Tibial nerve (tissue), 4 donors: ENCODE measurements around the gene PEMT. TPM values are rescaled to one million over a fixed set of nuclear protein-coding genes. Genes with fewer than 3 reads are reported as not detected.

Experiments used
- DNase-seq, 2 donors: peaks; one replicate each; pipeline ENCODE4 v3.0.0-alpha.2; 2019; ENCODE audit warnings: low spot score in 2 of 2
- H3K27ac ChIP-seq, 4 donors: fragments of 200-600 bp; sonication (generic) in 3 of 4; one replicate each; pipeline ENCODE4 v1.5.1; 2017 to 2019; ENCODE audit warnings: mild to moderate bottlenecking in 1 of 4
- H3K27me3 ChIP-seq, 2 donors: fragments of 200-600 bp; sonication (generic) in 1 of 2; one replicate each; pipeline versions ENCODE4 v1.5.1 to v1.6.0; 2017 to 2019
- H3K36me3 ChIP-seq, 3 donors: fragments of 200-600 bp; sonication (generic); one replicate each; pipeline ENCODE4 v1.5.1; 2018 to 2019
- H3K4me1 ChIP-seq, 4 donors: fragments of 200-600 bp; sonication (generic) in 3 of 4; one replicate each; pipeline ENCODE4 v1.5.1; 2017 to 2019
- H3K4me3 ChIP-seq, 4 donors: fragments of 200-600 bp; sonication (generic) in 3 of 4; one replicate each; pipeline ENCODE4 v1.5.1; 2017 to 2019; ENCODE audit warnings: mild to moderate bottlenecking in 1 of 4, moderate library complexity in 1 of 4
- H3K9me3 ChIP-seq, 4 donors: fragments of 200-600 bp; sonication (generic) in 3 of 4; one replicate each; pipeline ENCODE4 v1.5.1; 2017 to 2019
- EP300 ChIP-seq, 2 donors: sonication (generic); formaldehyde crosslinking; IDR thresholded peaks; one replicate each; pipeline ENCODE4 v1.6.1; 2017; ENCODE audit warnings: antibody characterized with exemption in 2 of 2, mild to moderate bottlenecking in 1 of 2
- POLR2A ChIP-seq, 2 donors: fragments of 450-650 bp; IDR thresholded peaks; one replicate each; pipeline ENCODE4 v1.6.1; 2017; ENCODE audit warnings: antibody characterized with exemption in 2 of 2, mild to moderate bottlenecking in 2 of 2, moderate library complexity in 2 of 2
- WGBS, 2 donors: methylation state at CpG; one replicate each; pipeline ENCODE4 v1.1.5; 2018; 5-methylcytosine and 5-hydroxymethylcytosine counted together
- total RNA-seq, 4 donors: library from RNA; depleted of rRNA; stranded (reverse); fragments of >200 nt; gene quantifications; one replicate each; pipeline ENCODE4 v1.1.0, GENCODE V29; 2016
- TF ChIP-seq, protein P1 (sequence below), 5 experiments: fragments of 200-600 bp in 3 of 5; fragments of 450-650 bp in 2 of 5; sonication (generic) in 3 of 5; IDR thresholded peaks; one replicate each; pipeline ENCODE4 v1.5.1; 2016 to 2019; ENCODE audit warnings: antibody characterized with exemption in 5 of 5, mild to moderate bottlenecking in 3 of 5, moderate library complexity in 2 of 5

PEMT gene
- total RNA-seq, 4 donors from 2014 or later: 29.5 to 80.8 (median 58.8) TPM

DNA sequence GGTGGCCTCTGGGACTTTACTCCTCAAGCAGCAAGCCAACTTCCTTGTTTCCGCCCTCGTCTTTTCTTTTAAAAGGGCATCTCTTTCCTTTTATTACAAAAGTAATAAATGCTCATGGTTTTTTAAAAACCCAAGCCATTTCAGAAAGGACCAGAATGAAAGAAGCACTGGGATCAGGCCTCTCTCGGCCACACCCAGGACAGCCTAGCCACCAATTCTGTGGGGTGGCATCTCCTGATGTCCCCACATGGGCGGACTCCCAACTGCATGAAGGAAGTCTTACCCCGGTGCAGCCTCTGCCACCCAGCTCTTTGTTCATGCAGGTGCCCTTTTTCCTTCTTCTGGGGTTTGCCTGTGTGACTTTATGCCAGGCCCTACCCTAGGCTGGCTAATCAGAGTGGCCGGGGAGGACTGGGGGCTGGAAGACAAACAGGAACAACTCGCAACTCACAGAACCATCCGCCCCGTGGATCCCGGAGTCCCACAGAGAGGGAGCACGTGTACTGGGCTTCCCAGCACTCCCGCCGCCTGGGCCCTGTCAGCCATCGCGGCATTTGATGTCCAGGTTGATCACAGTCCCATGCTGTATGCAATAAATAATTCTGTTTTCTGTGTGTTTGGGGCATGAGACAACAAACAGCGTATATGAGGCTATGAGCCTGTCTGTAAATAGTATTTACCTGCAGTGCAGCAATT, 92.8 kb downstream of the PEMT start:
- DNase-seq: no peak
- no peaks in the 10 kb centered on the region for H3K27me3 ChIP-seq
- no peak overlapping the region for H3K4me3 ChIP-seq
- H3K36me3 ChIP-seq: no peaks in the 10 kb centered on the region
- 87 to 90% methylated on average over 16 of the region's 16 CpGs for WGBS, 2 donors
- no peak for TF ChIP-seq POLR2A (IDR thresholded peaks at IDR 0.05)
- TF ChIP-seq, protein P1, sequence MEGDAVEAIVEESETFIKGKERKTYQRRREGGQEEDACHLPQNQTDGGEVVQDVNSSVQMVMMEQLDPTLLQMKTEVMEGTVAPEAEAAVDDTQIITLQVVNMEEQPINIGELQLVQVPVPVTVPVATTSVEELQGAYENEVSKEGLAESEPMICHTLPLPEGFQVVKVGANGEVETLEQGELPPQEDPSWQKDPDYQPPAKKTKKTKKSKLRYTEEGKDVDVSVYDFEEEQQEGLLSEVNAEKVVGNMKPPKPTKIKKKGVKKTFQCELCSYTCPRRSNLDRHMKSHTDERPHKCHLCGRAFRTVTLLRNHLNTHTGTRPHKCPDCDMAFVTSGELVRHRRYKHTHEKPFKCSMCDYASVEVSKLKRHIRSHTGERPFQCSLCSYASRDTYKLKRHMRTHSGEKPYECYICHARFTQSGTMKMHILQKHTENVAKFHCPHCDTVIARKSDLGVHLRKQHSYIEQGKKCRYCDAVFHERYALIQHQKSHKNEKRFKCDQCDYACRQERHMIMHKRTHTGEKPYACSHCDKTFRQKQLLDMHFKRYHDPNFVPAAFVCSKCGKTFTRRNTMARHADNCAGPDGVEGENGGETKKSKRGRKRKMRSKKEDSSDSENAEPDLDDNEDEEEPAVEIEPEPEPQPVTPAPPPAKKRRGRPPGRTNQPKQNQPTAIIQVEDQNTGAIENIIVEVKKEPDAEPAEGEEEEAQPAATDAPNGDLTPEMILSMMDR (IDR thresholded peaks at IDR 0.05): no peak
- no peak for TF ChIP-seq EP300 (IDR thresholded peaks at IDR 0.05)
- no peaks in the 10 kb centered on the region for H3K9me3 ChIP-seq
- no peak overlapping the region for H3K27ac ChIP-seq
- peaks cover 0 to 30% (median 20%) of the 10 kb centered on the region in 4 donors for H3K4me1 ChIP-seq

DNA sequence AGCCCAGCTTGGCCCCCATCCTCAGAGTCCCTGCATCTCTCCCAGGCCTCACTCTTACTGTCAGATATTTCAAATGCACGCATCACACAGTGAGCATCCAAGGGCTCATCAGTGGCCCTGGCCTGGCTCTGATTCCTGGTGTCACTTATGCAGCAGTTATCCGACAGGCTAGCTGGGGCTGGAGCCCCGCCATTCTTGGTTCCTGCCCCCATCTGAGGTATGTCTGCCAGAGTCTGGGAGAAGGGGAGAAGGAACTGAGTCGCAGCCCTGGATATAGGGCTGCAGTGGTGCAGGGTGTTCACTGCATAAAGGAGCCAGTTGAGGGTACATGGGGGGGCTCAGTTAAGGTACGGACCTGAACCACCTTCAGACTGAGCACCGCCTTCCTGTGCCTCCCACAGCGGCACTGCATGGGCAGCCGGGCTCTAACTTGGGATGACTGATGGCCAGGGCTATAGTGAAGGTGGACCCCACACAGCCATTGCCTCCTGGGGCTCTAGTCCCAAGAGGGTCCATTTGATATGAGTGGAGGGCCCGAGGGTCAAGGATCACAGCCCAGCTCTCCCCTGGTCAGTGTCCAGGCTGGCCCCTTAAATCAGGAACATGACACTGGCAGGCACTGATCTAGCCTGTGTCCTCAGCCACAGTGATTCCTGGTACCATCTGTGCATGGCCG, 93.5 kb downstream of the PEMT start:
- Histone ChIP-seq H3K27ac (no peak overlapping the region), H3K36me3 (peaks cover 0 to 4% (median 0%) of the 10 kb centered on the region in 3 donors), H3K4me3 (no peak overlapping the region), H3K9me3 (no peaks in the 10 kb centered on the region), H3K4me1 (peaks cover 0 to 38% (median 22%) of the 10 kb centered on the region in 4 donors), H3K27me3 (no peaks in the 10 kb centered on the region)
- 93 to 94% methylated on average over 7 to 8 of the region's 10 CpGs for WGBS, 2 donors
- TF ChIP-seq, protein P1 (IDR thresholded peaks at IDR 0.05): no peak
- TF ChIP-seq POLR2A (IDR thresholded peaks at IDR 0.05) (no peak), EP300 (IDR thresholded peaks at IDR 0.05) (no peak)
- no peak for DNase-seq

DNA sequence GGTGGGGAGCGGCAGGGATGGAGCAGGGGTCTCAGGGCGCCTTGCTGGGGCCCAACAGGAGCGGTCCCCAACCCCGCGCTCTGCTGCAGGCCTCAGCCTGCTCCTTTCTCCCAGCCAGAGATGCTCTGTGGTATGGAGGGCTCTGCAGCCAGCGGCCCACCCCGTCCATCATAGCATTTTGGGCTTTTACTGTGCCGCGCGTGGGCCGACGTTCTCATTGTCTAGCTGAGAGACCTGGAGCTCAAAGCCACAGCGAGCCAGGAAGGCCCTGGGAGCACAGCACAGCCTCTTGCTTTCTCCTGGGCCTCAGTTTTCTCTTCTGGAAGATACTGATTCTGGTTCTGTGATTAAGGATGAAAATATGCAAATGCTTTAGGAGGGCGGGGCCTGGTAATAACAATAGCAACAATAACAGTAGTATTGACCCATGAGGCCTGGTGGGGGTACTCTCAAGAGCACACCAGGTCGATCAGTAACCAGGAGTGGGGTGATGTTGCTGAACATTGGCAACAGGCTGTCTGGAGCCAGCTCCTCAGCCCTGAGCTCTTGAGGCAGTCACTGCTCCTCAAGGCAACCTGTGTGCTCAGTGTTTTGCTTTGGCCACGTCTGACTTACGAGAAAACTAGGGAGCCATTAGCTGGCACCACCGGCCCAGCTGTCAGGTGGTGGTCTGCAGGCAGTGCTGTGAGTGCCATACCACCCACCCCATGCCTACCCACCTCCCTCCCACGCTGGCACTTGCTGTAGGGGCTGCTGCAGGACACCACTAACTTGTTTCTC, 94.3 kb downstream of the PEMT start:
- Histone ChIP-seq H3K4me1 (peaks cover 0 to 45% (median 22%) of the 10 kb centered on the region in 4 donors), H3K27me3 (no peaks in the 10 kb centered on the region), H3K4me3 (peak overlapping the region in 3 of 4 donors; percentile 57 to 66 (median 66)), H3K27ac (peak overlapping the region in 3 of 4 donors; percentile 80 to 89 (median 88)), H3K9me3 (no peaks in the 10 kb centered on the region), H3K36me3 (peaks cover 0 to 10% (median 0%) of the 10 kb centered on the region in 3 donors)
- TF ChIP-seq EP300 (IDR thresholded peaks at IDR 0.05) (no peak), POLR2A (IDR thresholded peaks at IDR 0.05) (no peak)
- TF ChIP-seq, protein P1 (IDR thresholded peaks at IDR 0.05): no peak
- no peak for DNase-seq
- 42 to 62% methylated on average over 14 to 16 of the region's 19 CpGs for WGBS, 2 donors

DNA sequence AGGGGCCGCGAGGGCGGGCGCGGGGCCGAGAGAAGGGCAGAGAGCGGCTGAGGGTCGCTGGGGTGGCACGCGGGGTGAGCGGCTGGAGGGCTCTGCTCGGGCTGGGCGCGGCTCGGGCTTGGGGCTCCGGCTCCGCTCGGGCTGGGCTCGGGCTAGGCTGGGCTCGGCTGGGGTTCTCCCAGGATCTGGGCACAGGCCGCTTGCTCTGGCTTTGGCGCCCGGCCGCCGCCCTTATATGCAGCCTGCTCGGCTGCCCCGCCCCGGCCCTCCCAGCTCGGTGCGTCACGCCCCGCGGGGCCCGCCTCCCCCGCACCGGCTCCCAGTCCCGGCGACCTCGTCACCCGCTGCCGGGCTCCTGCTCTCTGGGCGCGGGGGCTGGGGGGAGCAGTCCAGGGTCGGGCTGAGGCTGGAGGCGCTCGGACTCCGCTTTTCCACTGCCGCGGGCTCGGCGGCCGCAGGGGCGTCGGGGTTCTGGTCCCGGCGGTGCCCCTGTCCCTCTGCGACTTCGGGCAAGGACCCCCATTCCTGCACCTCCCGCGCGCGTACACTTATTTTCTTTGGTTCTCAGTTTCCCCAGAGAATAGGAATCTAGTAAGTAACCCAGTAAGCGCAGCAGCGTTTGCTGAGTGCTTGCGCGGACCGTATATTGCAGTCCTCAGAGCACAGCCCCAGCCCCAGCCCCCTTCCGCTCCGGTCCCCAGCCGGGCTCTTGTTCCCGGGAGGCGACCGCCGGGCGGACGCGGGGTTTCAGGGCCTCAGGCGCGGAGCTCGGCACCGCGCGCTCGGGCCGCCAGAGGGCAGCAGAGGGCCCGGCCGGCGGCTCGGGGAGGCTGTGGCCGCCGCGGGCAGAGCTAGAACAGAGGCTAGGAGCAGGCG, 95.1 kb downstream of the PEMT start, which contains the start of gene RASD1:
Gene RASD1, minus strand, starts transcription at position 207 of the 876 bp plus-strand sequence. CDS start 214 bp downstream, outside the sequence.
- H3K4me3 ChIP-seq: peak within 1 kb of the TSS; percentile 57 to 74 (median 66)
- peak within 1 kb of the TSS; percentile 80 to 89 (median 86) for H3K27ac ChIP-seq
- H3K4me1 ChIP-seq: peaks cover 0 to 53% (median 22%) of the 10 kb centered on the region in 4 donors
- TF ChIP-seq EP300 (IDR thresholded peaks at IDR 0.05) (peak in 1 of 2 donors; percentile 96), POLR2A (IDR thresholded peaks at IDR 0.05) (peak; percentile 98)
- TF ChIP-seq, protein P1 (IDR thresholded peaks at IDR 0.05): peak; percentile 96 to 99 (median 98)
- no peaks in the 10 kb centered on the region for H3K9me3 ChIP-seq
- H3K27me3 ChIP-seq: no peaks in the 10 kb centered on the region
- peaks cover 0 to 18% (median 4%) of the 10 kb centered on the region in 3 donors for H3K36me3 ChIP-seq
- 1% methylated on average over 34 to 45 of the region's 93 CpGs for WGBS, 2 donors
- peak; percentile 85 for DNase-seq
